Activated CD4-positive, alpha-beta T cell treated with anti-CD3 and anti-CD28 coated beads, Interleukin-2, amount 50 U/mL, for 4 hours (primary cell): ENCODE measurements around the gene RCAN3.
A peak's percentile ranks its signal among the peaks of the same experiment; 100 is the strongest.

Experiments
- DNase-seq, 2 experiments: peaks; one replicate each; pipeline ENCODE4 v3.0.0-alpha.2; 2020

The RCAN3 gene

GRCh38 chr1:24586119-24586518, 83.5 kb downstream of the RCAN3 start:
- no peak for DNase-seq

- peak; percentile 16 to 24 for DNase-seq
Observed at GRCh38 chr1:24586970-24587820, 84.6 kb downstream of the RCAN3 start.

GRCh38 chr1:24588573-24588972, 85.9 kb downstream of the RCAN3 start:
- no peak for DNase-seq

GRCh38 chr1:24589200-24589599, 86.6 kb downstream of the RCAN3 start:
- no peak for DNase-seq
